ENCODE data around the gene ADGRD1.
"Not testable (repeated sequence)": the region's sequence is repeated elsewhere in the genome, so short reads cannot be mapped to it uniquely, and the experiment has no call there.

Gene ADGRD1

DNA sequence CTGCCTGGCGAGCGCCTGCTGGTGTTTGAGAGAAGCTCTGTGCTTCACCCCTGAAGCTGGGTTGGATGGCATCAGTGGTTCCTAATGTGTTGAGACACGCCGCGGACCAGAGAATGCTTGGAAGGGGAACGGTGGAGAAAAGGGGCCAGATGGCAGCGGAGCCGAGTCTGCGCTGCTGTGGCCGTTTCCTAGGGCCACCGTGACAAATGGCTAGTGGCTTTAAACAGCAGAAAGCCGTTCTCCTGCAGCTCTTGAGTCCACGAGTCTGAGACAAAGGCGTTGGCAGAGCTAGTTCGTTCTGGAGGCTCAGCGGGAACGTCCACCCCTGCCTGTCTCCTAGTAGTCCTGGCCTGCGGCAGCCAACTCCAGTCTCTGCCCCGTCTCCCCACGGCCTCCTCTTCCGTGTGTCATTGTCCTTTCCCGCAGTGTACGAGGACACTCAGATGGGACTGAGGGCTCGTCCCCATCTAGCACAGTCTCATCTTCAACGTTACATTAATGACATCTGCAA lies 103.6 kb downstream of the ADGRD1 start:
- no peak for DNase-seq (ENCODE audit: low spot score)

DNA sequence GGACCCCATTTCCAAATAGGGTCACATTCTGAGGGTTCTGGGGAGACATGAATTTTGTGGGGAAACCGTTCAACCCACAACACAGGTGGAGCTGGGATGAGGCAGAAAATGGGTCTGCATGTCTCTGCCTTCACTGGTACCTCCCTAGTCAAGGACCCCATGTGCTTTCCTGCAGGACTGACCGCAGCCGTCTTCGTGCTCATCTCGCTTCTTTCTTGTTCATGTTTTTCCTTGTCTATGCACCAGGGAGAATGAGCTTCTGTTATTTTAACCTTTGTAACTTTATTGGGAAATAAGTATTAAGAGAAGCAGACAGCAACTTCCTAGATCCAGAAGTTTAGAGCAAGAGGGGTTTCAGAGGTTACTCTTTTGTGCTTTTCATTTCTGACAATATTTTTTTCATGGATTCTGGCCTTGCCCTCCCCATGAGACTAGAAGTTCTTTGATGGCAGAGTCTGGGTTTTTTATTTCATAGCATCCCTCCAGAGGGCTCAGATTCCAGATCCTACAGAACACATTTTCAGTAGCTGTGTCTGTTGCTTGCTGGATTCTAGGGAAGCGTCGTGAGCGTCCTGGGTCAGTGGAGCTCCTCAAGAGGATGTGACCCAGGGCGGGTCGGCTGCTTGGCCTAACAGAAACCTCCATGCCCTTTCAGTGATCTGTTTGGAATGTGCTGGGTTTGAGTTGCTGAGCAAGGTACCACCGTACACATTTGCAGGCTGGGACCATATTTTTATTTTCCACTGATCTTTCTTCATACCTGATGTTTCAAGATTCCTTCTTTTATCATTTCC lies 104.2 kb downstream of the ADGRD1 start:
- DNase-seq (ENCODE audit: low spot score), result no peak

DNA sequence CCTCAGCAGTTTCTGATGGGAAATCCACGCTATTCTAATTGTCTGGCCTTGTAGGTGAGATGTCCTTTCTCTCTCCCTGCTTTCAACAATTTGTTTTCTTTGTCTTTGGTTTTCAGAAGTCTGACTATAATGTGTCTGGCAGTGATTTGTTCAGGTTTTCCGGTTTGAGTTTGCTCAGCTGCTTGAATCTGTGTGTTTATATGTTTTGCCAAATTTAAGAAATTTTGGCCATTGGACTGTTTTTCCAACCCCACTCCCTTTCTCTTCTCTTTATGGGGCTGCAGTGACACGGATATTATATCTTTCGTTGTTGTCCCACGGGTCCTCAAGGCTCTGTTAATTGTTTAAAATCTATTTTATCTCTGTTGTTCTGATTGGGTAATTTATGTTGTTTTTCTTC lies 105.0 kb downstream of the ADGRD1 start:
- DNase-seq (ENCODE audit: low spot score), result no peak

- no peak for DNase-seq (ENCODE audit: low spot score)
Observed at GRCh38 chr12:131060011-131060703, 106.5 kb downstream of the ADGRD1 start.

DNA sequence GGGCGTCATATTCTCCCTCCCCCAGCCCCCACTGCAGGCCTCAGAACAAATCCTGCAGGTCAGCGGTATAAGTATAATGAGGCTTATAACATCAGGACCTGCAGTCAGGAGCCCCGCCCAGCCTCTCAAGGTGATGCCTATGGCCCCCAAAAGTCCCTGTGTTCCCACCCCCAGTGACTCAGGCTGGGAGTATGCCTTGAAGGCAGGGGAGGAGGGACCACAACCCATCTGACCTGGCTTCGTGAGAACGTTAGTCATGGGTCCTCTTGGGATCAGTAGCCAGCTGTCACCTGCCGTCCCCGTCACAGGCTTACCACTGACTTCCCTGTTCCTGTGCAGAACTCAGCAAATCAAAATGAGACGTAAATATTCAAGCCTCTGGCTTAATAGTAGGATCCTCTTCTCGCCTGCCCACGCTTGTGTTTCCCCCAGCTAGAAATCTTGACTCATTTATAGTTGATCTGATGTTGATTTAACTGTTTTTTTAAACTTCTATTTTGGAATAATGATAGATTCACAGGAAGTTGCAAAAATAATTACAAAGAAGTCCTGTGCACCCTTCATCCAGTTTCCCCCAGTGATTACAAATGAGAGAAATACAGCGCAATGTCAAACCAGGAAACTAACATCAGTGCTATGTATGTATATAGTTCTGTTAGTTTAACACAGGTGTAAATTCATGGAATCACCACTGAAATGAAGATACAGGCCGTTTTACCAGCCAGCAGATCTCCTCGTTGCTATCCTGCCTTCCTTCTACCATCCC lies 107.5 kb downstream of the ADGRD1 start:
- DNase-seq (ENCODE audit: low spot score), result no peak

GRCh38 chr12:131063413-131063812 lies 109.7 kb downstream of the ADGRD1 start:
- DNase-seq (ENCODE audit: low spot score), result no peak

DNA sequence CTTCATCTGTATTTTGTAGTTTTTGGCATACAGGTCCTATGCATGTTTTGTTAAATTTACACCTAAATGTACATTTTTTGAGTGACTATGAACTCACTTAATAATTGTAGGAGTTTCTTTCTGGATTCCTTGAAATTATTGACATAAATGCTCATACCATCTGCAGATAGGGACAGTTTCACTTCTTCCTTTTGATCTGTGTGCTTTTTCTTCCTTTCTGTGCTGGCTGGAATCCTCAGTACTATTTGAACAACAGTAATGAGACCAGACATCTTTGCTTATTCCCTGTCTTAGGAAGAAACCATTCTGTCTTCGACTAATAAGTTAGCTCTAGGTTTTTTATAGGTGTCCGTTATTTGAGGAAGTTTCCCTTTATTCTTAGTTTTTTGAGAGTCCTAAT lies 110.3 kb downstream of the ADGRD1 start:
- DNase-seq (ENCODE audit: low spot score), result no peak

DNA sequence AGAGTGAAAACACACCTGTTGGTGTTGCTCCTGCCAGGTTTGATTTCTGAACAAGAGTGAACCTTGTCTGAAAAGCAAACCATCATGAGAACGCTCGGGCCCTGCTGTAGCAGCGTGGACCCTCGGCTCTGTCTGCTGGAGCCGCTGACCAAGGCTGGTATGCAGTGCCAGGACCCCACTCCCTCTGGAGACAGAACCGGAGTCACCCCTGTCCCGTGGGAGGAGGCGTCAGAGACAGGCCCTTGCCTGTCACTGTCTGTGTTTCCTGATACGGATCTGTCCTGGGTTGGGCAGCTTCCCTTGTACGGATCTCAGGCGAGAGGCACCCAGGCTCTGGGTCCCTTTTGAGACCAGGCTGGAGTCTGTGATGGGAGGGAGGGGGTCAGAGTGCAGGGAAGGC lies 111.6 kb downstream of the ADGRD1 start:
- no peak for DNase-seq (ENCODE audit: low spot score)

DNA sequence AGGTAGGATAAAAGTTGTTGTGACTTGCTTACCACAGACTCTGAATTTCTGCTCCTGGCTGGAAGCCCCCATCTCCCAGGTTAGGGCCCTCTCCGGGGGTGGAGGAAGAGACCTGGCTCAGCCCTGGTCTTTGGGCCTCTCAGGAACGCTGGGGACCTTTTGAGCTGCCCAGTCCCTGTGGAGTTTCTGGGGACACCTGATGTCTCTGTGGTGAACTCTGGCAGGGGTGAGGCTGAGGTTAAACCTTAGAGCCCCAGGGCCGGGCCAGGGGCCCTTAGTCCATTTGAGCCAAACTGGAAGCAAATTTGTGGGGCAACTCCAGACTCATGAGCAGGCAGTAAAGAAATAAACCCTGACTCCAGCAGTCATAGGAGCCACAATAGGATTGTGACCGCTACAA lies 112.1 kb downstream of the ADGRD1 start:
- DNase-seq (ENCODE audit: low spot score), result no peak

GRCh38 chr12:131066207-131066885 lies 112.6 kb downstream of the ADGRD1 start:
- no peak for DNase-seq (ENCODE audit: low spot score)

GRCh38 chr12:131066886-131067490 lies 113.3 kb downstream of the ADGRD1 start:
- DNase-seq (ENCODE audit: low spot score), result no peak

DNA sequence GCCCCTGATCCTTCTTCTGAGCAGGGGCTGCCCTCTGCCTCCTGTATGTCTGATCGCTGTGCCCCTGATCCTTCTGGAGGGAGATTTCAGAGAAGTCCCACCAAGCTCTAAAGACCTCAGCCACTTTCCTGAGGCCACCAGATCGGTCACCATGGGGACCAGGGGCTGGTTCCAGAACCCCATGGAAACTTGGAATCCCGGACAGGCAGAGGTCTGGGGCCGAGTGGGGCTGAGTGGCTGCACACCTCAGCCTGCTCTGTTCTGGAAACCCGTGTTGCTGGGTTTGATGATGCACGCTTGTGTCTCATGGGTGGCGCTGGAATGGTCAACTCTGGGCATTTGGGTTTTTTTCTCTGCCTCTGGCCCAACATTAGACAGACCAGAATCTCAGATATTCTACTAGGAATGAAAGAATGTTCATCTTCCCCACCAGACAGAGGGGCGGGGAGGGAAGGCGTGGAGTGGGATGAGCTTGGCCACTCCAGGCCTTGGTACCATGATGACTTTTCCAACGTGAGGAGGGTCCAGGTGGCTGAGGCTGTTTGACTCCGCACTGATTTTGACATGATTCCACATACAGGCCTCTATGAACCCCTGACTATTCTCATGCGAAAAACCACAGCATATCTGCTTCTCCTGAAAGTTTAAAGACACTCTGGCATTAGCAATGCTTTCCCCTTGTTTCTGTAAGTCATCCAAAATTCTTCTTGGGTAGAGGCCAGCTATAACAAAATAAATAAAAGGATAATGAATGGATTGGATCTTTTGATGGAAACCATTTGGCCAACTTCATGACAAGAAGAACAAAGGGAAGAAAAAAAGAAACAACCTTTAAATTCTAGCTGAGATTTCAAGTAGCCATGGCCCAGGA lies 114.5 kb downstream of the ADGRD1 start:
- no peak for DNase-seq (ENCODE audit: low spot score)

DNA sequence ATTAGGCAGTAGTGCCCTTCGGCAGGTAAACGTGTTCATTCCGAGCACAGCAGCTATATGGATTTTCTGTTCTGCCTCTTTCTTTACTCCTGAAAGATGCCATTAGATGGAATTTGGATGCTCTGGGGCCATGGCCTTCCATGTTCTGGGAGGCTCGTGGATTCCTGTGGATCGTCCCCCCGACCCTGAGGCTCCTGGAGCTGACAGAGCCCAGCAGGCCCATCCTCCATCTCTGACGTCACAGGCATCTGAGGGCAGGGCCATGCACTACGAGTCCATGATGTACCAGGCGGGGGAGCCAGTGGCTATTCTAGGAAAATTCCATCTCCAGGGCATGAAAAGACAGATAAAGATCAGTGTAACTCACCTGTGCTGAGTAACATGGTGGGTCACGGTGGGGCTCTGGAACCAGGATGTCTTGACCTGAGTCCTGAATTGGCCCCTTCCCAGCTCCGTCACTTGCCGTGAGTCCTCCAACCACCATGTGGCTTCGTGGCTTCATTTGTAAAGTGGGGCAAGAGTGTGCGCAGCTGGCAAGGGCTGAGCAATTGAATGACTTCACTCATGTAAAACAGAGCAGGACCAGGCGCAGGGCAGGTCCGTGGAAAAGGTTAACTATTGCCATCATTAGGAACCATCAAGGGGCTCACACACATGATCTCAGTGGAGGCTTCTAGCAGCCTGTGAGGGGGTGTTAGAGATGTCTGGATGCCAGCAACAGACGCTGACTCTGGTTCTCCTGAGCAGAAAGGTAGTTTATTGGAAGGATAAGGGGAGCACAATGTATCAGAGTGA lies 115.4 kb downstream of the ADGRD1 start:
- DNase-seq (ENCODE audit: low spot score), result not testable (repeated sequence)

DNA sequence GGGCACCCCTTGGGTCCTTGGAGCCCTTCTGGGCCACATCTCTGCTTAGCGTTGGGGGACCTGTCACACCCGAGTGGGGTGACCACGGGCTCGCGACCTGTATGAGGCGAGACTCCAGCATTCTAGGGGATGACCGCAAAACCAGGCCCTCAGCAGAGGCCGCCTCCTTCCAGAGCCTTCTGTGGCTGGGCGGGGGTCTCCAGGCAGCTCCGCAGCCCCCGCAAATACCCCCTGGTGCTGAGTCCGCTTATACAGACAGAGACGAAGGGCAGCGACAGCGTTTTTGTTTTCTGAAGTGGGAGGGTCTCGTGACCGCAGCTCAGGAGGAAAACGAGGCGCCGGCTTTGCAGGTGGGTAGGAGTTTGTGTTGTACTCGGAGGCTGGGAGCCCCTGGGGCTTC lies 116.4 kb downstream of the ADGRD1 start:
- not testable (repeated sequence) for DNase-seq (ENCODE audit: low spot score)

- not testable (repeated sequence) for DNase-seq (ENCODE audit: low spot score)
Observed at GRCh38 chr12:131070668-131071067, 117.0 kb downstream of the ADGRD1 start.

- DNase-seq (ENCODE audit: low spot score), result not testable (repeated sequence)
Observed at GRCh38 chr12:131071234-131071820, 117.6 kb downstream of the ADGRD1 start.

DNA sequence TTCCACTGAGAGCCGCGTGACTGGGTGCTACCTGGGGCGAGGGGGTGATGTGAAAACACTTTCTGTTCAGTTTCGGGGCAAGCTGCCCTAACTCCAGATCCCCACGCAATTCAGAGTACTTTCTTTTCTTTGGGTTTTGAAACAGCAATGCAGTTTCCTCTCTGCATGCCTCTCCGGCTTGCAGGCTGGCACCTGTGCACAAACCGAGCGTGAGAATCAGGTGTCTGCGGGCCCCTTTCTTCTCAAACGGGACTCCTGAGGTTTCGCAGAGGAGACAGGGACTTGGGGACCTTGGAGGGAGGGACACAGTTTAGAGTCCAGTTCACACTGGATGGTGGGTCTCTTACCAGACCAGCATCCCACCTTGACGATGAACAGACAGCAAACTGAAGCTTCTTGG lies 118.2 kb downstream of the ADGRD1 start:
- DNase-seq (ENCODE audit: low spot score), result not testable (repeated sequence)

GRCh38 chr12:131072451-131073230 lies 118.9 kb downstream of the ADGRD1 start:
- DNase-seq (ENCODE audit: low spot score), result no peak

Data from CD4-positive, alpha-beta T cell treated with Interleukin-15 for 4 hours (primary cell).